K562 (cell line): ENCODE results near the gene STXBP6. TPM values are rescaled to one million over a fixed set of nuclear protein-coding genes. Genes with fewer than 3 reads are reported as not detected.

Source experiments
- ATAC-seq: fragments of 200-7000 bp; cut with Tn5 transposase; 3 replicates; pipeline ENCODE4 v1.9.1; 2020; ENCODE audit warnings: moderate library complexity
- BruUV-seq: library from RNA; stranded (reverse); fragments of 400-500 nt; replicated peaks from 2 replicates; lab custom pipeline; 2021; lab: Mats Ljungman, UMichigan
- CTCF ChIA-PET: fragments of 300-600 bp; formaldehyde crosslinking; extraction: SDS; loops from one replicate; lab custom pipeline; 2021; ENCODE audit warnings: low intra/inter-chr PET ratio; lab: Yijun Ruan, JAX
- POLR2A ChIA-PET: fragments of 300-600, 350-650 bp; sonication (Branson Sonifier 250); formaldehyde crosslinking; extraction: SDS; loops from one replicate; lab custom pipeline; 2021; ENCODE audit warnings: antibody characterized with exemption, inconsistent platforms; lab: Yijun Ruan, JAX
- DNase-seq, 4 experiments: peaks; one replicate each; pipeline versions ENCODE4 v3.0.0 to v3.0.0-alpha.2; 2011 to 2018; ENCODE audit warnings: low spot score in 3 of 4, mixed read lengths in 3 of 4; ENCODE audit errors: extremely low read depth in 1 of 4
- FAIRE-seq: peaks from 2 replicates; lab custom pipeline; 2011; peaks lifted over from hg19 to GRCh38; lab: Jason Lieb, UNC
- H2AFZ ChIP-seq: 2 replicates; pipeline ENCODE4 v1.6.0; 2011; ENCODE audit warnings: low read depth, low read length, control low read depth, inconsistent platforms
- H3K27ac ChIP-seq: fragments of 200-600 bp; 3 replicates; pipeline ENCODE4 v1.8.0; 2011; ENCODE audit warnings: low read depth, mild to moderate bottlenecking, control low read depth, inconsistent platforms, low read length, moderate library complexity, mixed read lengths; ENCODE audit errors: extremely low read depth
- H3K27me3 ChIP-seq, 2 experiments: fragments of 300-600 bp in 1 of 2; 2 replicates in 1 of 2; 3 replicates in 1 of 2; pipeline versions ENCODE4 v1.6.0 to v1.8.0; 2011; ENCODE audit warnings: inconsistent platforms in 2 of 2, low read length in 2 of 2, mild to moderate bottlenecking in 1 of 2, mixed read lengths in 1 of 2, moderate library complexity in 1 of 2; ENCODE audit not compliant: control insufficient read depth in 2 of 2, insufficient read depth in 2 of 2
- H3K36me3 ChIP-seq: fragments of 300-600 bp; 3 replicates; pipeline ENCODE4 v1.8.0; 2011; ENCODE audit warnings: mild to moderate bottlenecking, low read length, inconsistent platforms; ENCODE audit not compliant: control insufficient read depth, insufficient read depth
- H3K4me1 ChIP-seq, 2 experiments: fragments of 200-600 bp in 1 of 2; replicated peaks in 1 of 2; 2 replicates in 1 of 2; 3 replicates in 1 of 2; pipeline versions ENCODE4 v1.5.1 to v1.8.0; 2011; ENCODE audit warnings: inconsistent platforms in 2 of 2, low read length in 2 of 2, mild to moderate bottlenecking in 1 of 2, mixed read lengths in 1 of 2, moderate library complexity in 1 of 2; ENCODE audit not compliant: control insufficient read depth in 2 of 2, insufficient read depth in 2 of 2
- H3K4me2 ChIP-seq: 2 replicates; pipeline ENCODE4 v1.6.1; 2011; ENCODE audit warnings: low read length, control low read depth, inconsistent platforms, mixed read lengths; ENCODE audit not compliant: insufficient read depth
- H3K4me3 ChIP-seq: fragments of 200-600 bp; sonication (generic), shearing (Covaris generic); 2 replicates; pipeline ENCODE4 v1.5.1; 2016; ENCODE audit warnings: control low read depth, inconsistent platforms
- H3K79me2 ChIP-seq: fragments of 200-600 bp; 3 replicates; pipeline ENCODE4 v1.8.0; 2011; ENCODE audit warnings: low read length, inconsistent platforms; ENCODE audit not compliant: control insufficient read depth, insufficient read depth
- H3K9ac ChIP-seq, 2 experiments: 2 replicates each; pipeline versions ENCODE4 v1.6.0 to v1.6.1; 2011; ENCODE audit warnings: low read depth in 2 of 2, low read length in 2 of 2, control low read depth in 1 of 2, inconsistent platforms in 1 of 2, mild to moderate bottlenecking in 1 of 2, mixed read lengths in 1 of 2; ENCODE audit not compliant: insufficient read depth in 1 of 2
- H3K9me1 ChIP-seq: one replicate; pipeline ENCODE4 v1.6.0; 2011; ENCODE audit warnings: inconsistent platforms, mild to moderate bottlenecking, low read length, moderate library complexity; ENCODE audit not compliant: control insufficient read depth, insufficient read depth
- H3K9me3 ChIP-seq: replicated peaks from 2 replicates; pipeline ENCODE4 v1.5.1; 2011; ENCODE audit warnings: low read depth, low read length, inconsistent platforms; ENCODE audit not compliant: control insufficient read depth, insufficient read depth
- H4K20me1 ChIP-seq: replicated peaks from 2 replicates; pipeline ENCODE4 v1.6.1; 2011; ENCODE audit warnings: low read length, inconsistent platforms, mixed read lengths; ENCODE audit not compliant: control insufficient read depth, insufficient read depth
- CREB3 ChIP-seq: fragments of 450-650 bp; conservative IDR thresholded peaks from 2 replicates; pipeline ENCODE4 v1.6.1; 2016; ENCODE audit warnings: missing genetic modification characterization, low read depth, mild to moderate bottlenecking, missing compliant biosample characterization, moderate library complexity
- DMBX1 ChIP-seq: fragments of 250-450 bp; sonication (Bioruptor Pico); IDR thresholded peaks from 2 replicates; pipeline ENCODE4 v1.8.0; 2022; ENCODE audit warnings: inconsistent platforms, mild to moderate bottlenecking, moderate library complexity, borderline replicate concordance
- ETS1 ChIP-seq: conservative IDR thresholded peaks from 2 replicates; pipeline ENCODE4 v1.6.1; 2011; ENCODE audit warnings: low read depth, mild to moderate bottlenecking, low read length; ENCODE audit not compliant: control insufficient read depth
- EWSR1 ChIP-seq: fragments of 450-650 bp; IDR thresholded peaks from 2 replicates; pipeline ENCODE4 v1.6.1; 2018; ENCODE audit warnings: borderline replicate concordance, mild to moderate bottlenecking, low read depth, moderate library complexity; ENCODE audit not compliant: partially characterized antibody
- FOS ChIP-seq: IDR thresholded peaks from 3 replicates; pipeline ENCODE4 v1.6.1; 2011; ENCODE audit not compliant: insufficient read length; ENCODE audit errors: extremely low read depth
- NCOA1 ChIP-seq: fragments of 450-650 bp; IDR thresholded peaks from 2 replicates; pipeline ENCODE4 v1.6.1; 2016; ENCODE audit warnings: low read depth
- POLR2AphosphoS5 ChIP-seq: IDR thresholded peaks from 2 replicates; pipeline ENCODE4 v1.6.1; 2011; ENCODE audit warnings: mild to moderate bottlenecking, low read depth, low read length, moderate library complexity; ENCODE audit not compliant: control insufficient read depth, insufficient read depth
- POLR2G ChIP-seq: fragments of 200-400 bp; formaldehyde crosslinking; IDR thresholded peaks from 2 replicates; pipeline ENCODE4 v1.6.1; 2017; ENCODE audit warnings: low read depth, mild to moderate bottlenecking, antibody characterized with exemption, low read length, moderate library complexity
- SIN3B ChIP-seq: fragments of 450-650 bp; IDR thresholded peaks from 2 replicates; pipeline ENCODE4 v1.6.1; 2017; ENCODE audit warnings: low read depth, mild to moderate bottlenecking, moderate library complexity
- SMARCA5 ChIP-seq: fragments of 450-650 bp; IDR thresholded peaks from 2 replicates; pipeline ENCODE4 v1.6.1; 2016
- THRA ChIP-seq: fragments of 450-650 bp; IDR thresholded peaks from 2 replicates; pipeline ENCODE4 v1.6.1; 2017; ENCODE audit warnings: mild to moderate bottlenecking, moderate library complexity
- ZBTB1 ChIP-seq: sonication (generic); formaldehyde crosslinking; IDR thresholded peaks from 2 replicates; pipeline ENCODE4 v1.8.1; 2023; ENCODE audit warnings: missing genetic modification reagents, low read depth, mild to moderate bottlenecking, borderline replicate concordance
- ZNF354B ChIP-seq: fragments of 250-450 bp; sonication (Bioruptor Pico); IDR thresholded peaks from 2 replicates; pipeline ENCODE4 v1.4.0; 2020
- WGBS: fragments of 100-300 bp; shearing (Covaris generic); methylation state at CpG from one replicate; pipeline ENCODE4 v1.1.6; 2016; ENCODE audit warnings: low coverage, mixed read lengths; ENCODE audit not compliant: insufficient coverage; ENCODE audit errors: missing lambda C conversion rate; 5-methylcytosine and 5-hydroxymethylcytosine counted together
- in situ Hi-C: fragments of 300-500 bp; cut with MboI; formaldehyde crosslinking; loops from 4 replicates; pipeline ENCODE4 v1.15.0; 2018; ENCODE audit warnings: inconsistent platforms, mixed read lengths
- intact Hi-C: fragments of 100-400 bp; cut with micrococcal nuclease; formaldehyde crosslinking; loops from 2 replicates; pipeline ENCODE4 v1.14.2; 2022
- polyA plus RNA-seq, 8 experiments: library from polyadenylated mRNA; depleted of rRNA in 4 of 8; stranded (reverse) in 5 of 8; unstranded in 3 of 8; fragments of >200 nt; fragmentation: Nextera tagmentation in 2 of 8; fragmentation: Illumina TruSeq in 1 of 8; extraction: Ambion mirVana in 2 of 8; extraction: Trizol in 1 of 8; gene quantifications; 2 replicates each; pipeline versions ENCODE4 v1.2.1 to v1.2.3, GENCODE V29; 2011 to 2014; ENCODE audit warnings: inconsistent platforms in 1 of 8, missing spikeins in 1 of 8
- total RNA-seq, 7 experiments: library from RNA; depleted of rRNA in 6 of 7; stranded (reverse); fragments of >200 nt in 6 of 7; fragmentation: Illumina TruSeq in 2 of 7; extraction: Trizol in 2 of 7; gene quantifications; 2 replicates each; pipeline versions ENCODE4 v1.2.1 to v1.2.3, GENCODE V29; 2011 to 2021; ENCODE audit warnings: low replicate concordance in 1 of 7

The STXBP6 gene
- total and polyA plus RNA-seq, 9 of the 15 experiments (the other 6 are each of a cell fraction or from before 2014, with no cell fraction given): 0.27 to 0.89 (median 0.59) TPM

GRCh38 chr14:24815543-24815942, 234.4 kb downstream of the STXBP6 start (continued):
- TF ChIP-seq THRA (no peak), ETS1 (no peak)

- ChIA-PET CTCF (interaction anchor here (0.7 kb wide), 1 partner anchor 9 kb away, joined by 3 read pairs; no protein-coding TSS in a partner anchor), POLR2A (no interaction called here)
- H3K9me3 ChIP-seq: no peaks in the 10 kb centered on the region
- peaks cover 0 to 4% of the 10 kb centered on the region in 2 experiments; a peak in 1 of 5 replicates for H3K27me3 ChIP-seq
- FAIRE-seq: no peak
- H3K4me2 ChIP-seq: no peak overlapping the region
- no peak overlapping the region for H2AFZ ChIP-seq
- H3K36me3 ChIP-seq: no peaks in the 10 kb centered on the region
- no peaks in the 10 kb centered on the region for H3K79me2 ChIP-seq
- intact Hi-C loops: no loop called here
- no peak overlapping the region for H3K27ac ChIP-seq
- no peaks in the 10 kb centered on the region for H3K9me1 ChIP-seq
- no peaks in the 10 kb centered on the region for H4K20me1 ChIP-seq
- no peaks in the 10 kb centered on the region for H3K4me1 ChIP-seq
- DNase-seq: no peak
- WGBS: 0% methylated on average over 2 of the region's 2 CpGs
- BruUV-seq: no TSS peak
- in situ Hi-C loops: loop anchor here (25.0 kb wide), 1 partner anchor 322 kb away; no protein-coding TSS in a partner anchor
- no peak overlapping the region for H3K4me3 ChIP-seq
- H3K9ac ChIP-seq: no peak overlapping the region
- no peak for ATAC-seq
- TF ChIP-seq SMARCA5: no peak
- TF ChIP-seq POLR2AphosphoS5: no peak
- no peak for TF ChIP-seq POLR2G
- no peak for TF ChIP-seq DMBX1
- TF ChIP-seq CREB3 (tag): no peak
- no peak for TF ChIP-seq SIN3B
- no peak for TF ChIP-seq FOS
- no peak for TF ChIP-seq EWSR1
- no peak for TF ChIP-seq ZBTB1 (CRISPR knock-in tag)
- TF ChIP-seq NCOA1: no peak
- no peak for TF ChIP-seq ZNF354B (CRISPR knock-in tag)
Observed at GRCh38 chr14:24814944-24815343, 235.0 kb downstream of the STXBP6 start.
